HEK293 (cell line): ENCODE measurements around the gene CCDC78.

ENCODE experiments used
- CTCF ChIP-seq: fragments of 450-650 bp; formaldehyde crosslinking; IDR thresholded peaks from 2 replicates; pipeline ENCODE4 v1.5.1; 2016; ENCODE audit warnings: missing biosample characterization, missing genetic modification characterization
- GLIS1 ChIP-seq: fragments of 450-650 bp; formaldehyde crosslinking; IDR thresholded peaks from 2 replicates; pipeline ENCODE4 v1.5.1; 2016; ENCODE audit warnings: missing biosample characterization, missing genetic modification characterization
- INSM2 ChIP-seq: fragments of 450-650 bp; formaldehyde crosslinking; IDR thresholded peaks from 2 replicates; pipeline ENCODE4 v1.5.1; 2016; ENCODE audit warnings: missing biosample characterization, missing genetic modification characterization
- KLF16 ChIP-seq: fragments of 450-650 bp; formaldehyde crosslinking; IDR thresholded peaks from 2 replicates; pipeline ENCODE4 v1.5.1; 2017; ENCODE audit warnings: missing biosample characterization, missing genetic modification characterization
- KLF9 ChIP-seq: fragments of 450-650 bp; formaldehyde crosslinking; IDR thresholded peaks from 2 replicates; pipeline ENCODE4 v1.5.1; 2016; ENCODE audit warnings: missing biosample characterization, missing genetic modification characterization, low read depth
- OSR2 ChIP-seq: fragments of 450-650 bp; formaldehyde crosslinking; IDR thresholded peaks from 2 replicates; pipeline ENCODE4 v1.5.1; 2016; ENCODE audit warnings: missing biosample characterization, missing genetic modification characterization
- PATZ1 ChIP-seq: fragments of 450-650 bp; formaldehyde crosslinking; IDR thresholded peaks from 2 replicates; pipeline ENCODE4 v1.5.1; 2016; ENCODE audit warnings: missing biosample characterization, missing genetic modification characterization
- SCRT2 ChIP-seq: fragments of 450-650 bp; formaldehyde crosslinking; IDR thresholded peaks from 2 replicates; pipeline ENCODE4 v1.5.1; 2016; ENCODE audit warnings: missing biosample characterization, missing genetic modification characterization
- SP7 ChIP-seq: fragments of 450-650 bp; formaldehyde crosslinking; IDR thresholded peaks from 2 replicates; pipeline ENCODE4 v1.5.1; 2016; ENCODE audit warnings: missing biosample characterization, missing genetic modification characterization
- ZNF146 ChIP-seq: fragments of 450-650 bp; formaldehyde crosslinking; IDR thresholded peaks from 2 replicates; pipeline ENCODE4 v1.5.1; 2016; ENCODE audit warnings: missing biosample characterization, missing genetic modification characterization
- ZNF24 ChIP-seq: fragments of 450-650 bp; formaldehyde crosslinking; IDR thresholded peaks from 2 replicates; pipeline ENCODE4 v1.5.1; 2016; ENCODE audit warnings: missing biosample characterization, missing genetic modification characterization
- ZNF391 ChIP-seq: fragments of 450-650 bp; formaldehyde crosslinking; IDR thresholded peaks from 2 replicates; pipeline ENCODE4 v1.5.1; 2016; ENCODE audit warnings: low read depth, missing biosample characterization, missing genetic modification characterization, borderline replicate concordance
- ZNF394 ChIP-seq: fragments of 450-650 bp; formaldehyde crosslinking; IDR thresholded peaks from 2 replicates; pipeline ENCODE4 v1.5.1; 2016; ENCODE audit warnings: missing biosample characterization, missing genetic modification characterization, mild to moderate bottlenecking, moderate library complexity, borderline replicate concordance
- ZNF398 ChIP-seq: fragments of 450-650 bp; formaldehyde crosslinking; IDR thresholded peaks from 2 replicates; pipeline ENCODE4 v1.5.1; 2017; ENCODE audit warnings: missing biosample characterization, missing genetic modification characterization
- ZNF639 ChIP-seq: fragments of 450-650 bp; formaldehyde crosslinking; IDR thresholded peaks from 2 replicates; pipeline ENCODE4 v1.5.1; 2016; ENCODE audit warnings: missing biosample characterization, missing genetic modification characterization
- ZNF660 ChIP-seq: fragments of 450-650 bp; IDR thresholded peaks from 2 replicates; pipeline ENCODE4 v1.5.1; 2018; ENCODE audit warnings: missing biosample characterization, mild to moderate bottlenecking, missing genetic modification characterization
- ZNF692 ChIP-seq: fragments of 450-650 bp; formaldehyde crosslinking; IDR thresholded peaks from 2 replicates; pipeline ENCODE4 v1.5.1; 2016; ENCODE audit warnings: missing biosample characterization, missing genetic modification characterization
- ZNF76 ChIP-seq: fragments of 450-650 bp; formaldehyde crosslinking; IDR thresholded peaks from 2 replicates; pipeline ENCODE4; 2016; ENCODE audit warnings: low read depth, missing biosample characterization, missing genetic modification characterization, borderline replicate concordance
- ZXDB ChIP-seq: fragments of 450-650 bp; formaldehyde crosslinking; IDR thresholded peaks from 2 replicates; pipeline ENCODE4 v1.5.1; 2016; ENCODE audit warnings: missing biosample characterization, missing genetic modification characterization

Gene CCDC78

GRCh38 chr16:712740-713250 lies 13.4 kb downstream of the CCDC78 start (continued):
- TF ChIP-seq ZNF639 (tag by site-specific recombination) (peak; percentile 74; the same call in 1 of the 2 replicates), INSM2 (tag by site-specific recombination) (peak; percentile 50; the same call in 1 of the 2 replicates), ZNF391 (tag by site-specific recombination) (0 out of 2 replicates have a peak, but pooled peaks have one; percentile 57), PATZ1 (tag by site-specific recombination) (peak; percentile 83), GLIS1 (peak; percentile 48; the same call in 1 of the 2 replicates), OSR2 (tag by site-specific recombination) (peak; percentile 29; the same call in 1 of the 2 replicates), KLF16 (peak; percentile 65; the same call in 1 of the 2 replicates), SP7 (tag by site-specific recombination) (peak; percentile 84), SCRT2 (tag by site-specific recombination) (peak; percentile 58), ZNF660 (tag by site-specific recombination) (peak; percentile 89), ZNF692 (tag by site-specific recombination) (0 out of 2 replicates have a peak, but pooled peaks have one; percentile 5), ZNF398 (peak; percentile 50), ZXDB (peak; percentile 64; the same call in 1 of the 2 replicates), ZNF24 (tag by site-specific recombination) (peak; percentile 80; the same call in 1 of the 2 replicates), CTCF (peak; percentile 73), KLF9 (tag by site-specific recombination) (peak; percentile 86), ZNF394 (peak; percentile 78; the same call in 1 of the 2 replicates), ZNF76 (tag by site-specific recombination) (0 out of 2 replicates have a peak, but pooled peaks have one; percentile 35), ZNF146 (peak; percentile 49; the same call in 1 of the 2 replicates)
